ENCODE results near the gene CA12.
"Not testable (repeated sequence)": the region's sequence is repeated elsewhere in the genome, so short reads cannot be mapped to it uniquely, and the experiment has no call there.

Gene CA12

GRCh38 chr15:63381301-63382204 lies at the start of gene CA12:
TSS of gene CA12 (minus strand) at chr15:63381846. CDS start at chr15:63381720, 126 bp downstream.
- no peak for DNase-seq (ENCODE audit: insufficient read length, low spot score)
- no peak for FAIRE-seq

- DNase-seq (ENCODE audit: insufficient read length, low spot score) (no peak), FAIRE-seq (no peak)
Observed at GRCh38 chr15:63430766-63431451, 49.3 kb upstream of the CA12 start.

DNA sequence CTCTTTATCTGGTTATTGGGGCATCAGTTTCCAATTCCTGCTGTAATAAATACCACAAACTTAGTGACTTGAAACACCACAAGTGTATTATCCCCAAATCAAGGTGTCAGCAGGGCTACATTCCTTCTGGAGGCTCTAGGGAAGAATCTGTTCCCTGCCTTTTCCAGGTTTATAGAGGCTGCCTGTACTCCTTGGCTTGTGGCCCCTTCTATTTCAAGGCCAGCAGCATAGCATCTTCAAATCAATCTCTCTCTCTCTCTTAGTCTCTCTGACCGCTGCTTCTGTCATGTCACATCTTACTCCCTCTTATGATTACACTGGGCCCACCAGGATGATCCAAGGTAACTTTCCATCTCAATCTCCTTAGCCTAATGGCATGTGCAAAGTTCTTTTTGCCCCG lies 44.9 kb upstream of the CA12 start:
- DNase-seq (ENCODE audit: insufficient read length, low spot score): no peak
- FAIRE-seq: no peak

GRCh38 chr15:63425426-63425985 lies 43.9 kb upstream of the CA12 start:
- no peak for FAIRE-seq

GRCh38 chr15:63422891-63423590 lies 41.4 kb upstream of the CA12 start:
- no peak for FAIRE-seq
- no peak for DNase-seq (ENCODE audit: insufficient read length, low spot score)

More at GRCh38 chr15:63425426-63425985, 43.9 kb upstream of the CA12 start:
- DNase-seq (ENCODE audit: insufficient read length, low spot score): no peak

DNA sequence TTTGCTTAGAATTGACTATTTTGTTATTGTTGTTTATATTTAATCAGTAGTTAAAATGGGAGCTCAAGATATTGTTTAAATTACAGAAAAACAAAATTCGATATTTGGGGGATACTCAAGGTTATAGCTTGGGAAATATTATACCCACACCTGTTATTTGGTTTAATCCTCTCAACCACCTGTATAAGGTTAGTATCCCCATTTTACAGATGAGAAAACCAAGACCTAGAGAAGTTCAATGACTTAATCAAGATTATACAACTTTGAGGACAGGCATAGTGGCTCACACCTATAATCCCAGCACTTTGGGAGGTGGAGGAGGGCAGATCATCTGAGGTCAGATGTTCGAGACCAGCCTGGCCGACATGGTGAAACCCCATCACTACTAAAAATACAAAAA lies 39.8 kb upstream of the CA12 start:
- FAIRE-seq (no peak), DNase-seq (ENCODE audit: insufficient read length, low spot score) (no peak)

GRCh38 chr15:63420333-63420747 lies 38.7 kb upstream of the CA12 start:
- FAIRE-seq: no peak
- DNase-seq (ENCODE audit: insufficient read length, low spot score): no peak

GRCh38 chr15:63418811-63419210 lies 37.2 kb upstream of the CA12 start:
- no peak for DNase-seq (ENCODE audit: insufficient read length, low spot score)
- FAIRE-seq: no peak

GRCh38 chr15:63417721-63418120 lies 36.1 kb upstream of the CA12 start:
- no peak for FAIRE-seq
- no peak for DNase-seq (ENCODE audit: insufficient read length, low spot score)

DNA sequence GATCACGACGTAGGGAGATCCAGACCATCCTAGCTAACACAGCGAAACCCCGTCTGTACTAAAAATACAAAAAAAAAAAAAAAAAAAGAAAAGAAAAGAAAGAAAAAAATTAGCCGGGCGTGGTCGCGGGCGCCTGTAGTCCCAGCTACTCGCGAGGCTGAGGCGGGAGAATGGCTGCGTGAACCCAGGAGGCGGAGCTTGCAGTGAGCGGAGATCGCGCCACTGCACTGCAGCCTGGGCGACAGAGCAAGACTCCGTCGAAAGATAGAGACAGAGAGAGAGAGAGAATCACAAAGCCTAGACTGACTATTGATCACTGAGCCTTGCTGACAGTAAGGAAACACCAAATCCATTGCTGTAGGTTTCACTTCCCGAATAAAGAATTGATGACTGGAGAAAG lies 35.6 kb upstream of the CA12 start:
- FAIRE-seq; DNase-seq (ENCODE audit: insufficient read length, low spot score): not testable (repeated sequence)

- DNase-seq (ENCODE audit: insufficient read length, low spot score) (no peak), FAIRE-seq (no peak)
Observed at GRCh38 chr15:63414474-63415120, 33.0 kb upstream of the CA12 start.

- no peak for FAIRE-seq
- no peak for DNase-seq (ENCODE audit: insufficient read length, low spot score)
Observed at GRCh38 chr15:63412551-63412950, 30.9 kb upstream of the CA12 start.

DNA sequence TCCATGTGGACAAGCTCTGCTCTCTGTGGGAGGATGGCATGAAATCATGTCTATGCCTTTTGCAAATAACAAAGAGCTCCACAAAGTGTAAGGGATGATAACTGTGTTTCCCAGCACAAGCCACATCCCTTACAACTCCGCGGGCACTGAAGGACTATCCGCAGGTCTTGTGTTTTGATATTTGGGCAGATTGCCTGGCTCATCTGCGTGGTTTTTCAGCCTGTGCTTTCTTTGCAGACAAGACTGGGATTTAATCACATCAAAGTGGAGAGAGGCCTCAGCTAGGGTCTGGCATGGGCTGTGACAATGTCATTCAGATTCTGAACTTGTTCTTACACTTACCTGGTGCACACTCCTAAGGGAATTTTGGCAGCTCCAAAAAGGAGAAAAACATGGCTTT lies 30.2 kb upstream of the CA12 start:
- DNase-seq (ENCODE audit: insufficient read length, low spot score): no peak
- FAIRE-seq: no peak

- FAIRE-seq (no peak), DNase-seq (ENCODE audit: insufficient read length, low spot score) (no peak)
Observed at GRCh38 chr15:63409179-63409578, 27.5 kb upstream of the CA12 start.

DNA sequence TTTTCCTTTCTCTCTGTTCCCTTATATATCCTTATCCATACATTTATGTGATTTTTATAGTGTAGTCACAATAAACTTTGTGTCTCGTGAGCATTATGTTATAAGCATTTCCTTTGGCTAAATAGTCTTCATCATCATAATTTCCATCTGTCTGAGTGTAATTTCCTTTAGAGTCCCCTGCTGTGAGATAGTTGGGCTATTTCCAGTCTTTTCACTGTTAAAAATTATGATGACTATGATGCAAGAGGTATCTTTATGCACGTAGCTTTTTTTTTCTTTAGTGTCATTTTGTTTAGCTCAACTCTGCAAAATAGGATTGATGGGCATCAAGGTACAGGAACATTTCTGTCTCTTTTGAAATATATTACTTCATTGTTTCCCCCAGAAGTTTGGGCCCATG lies 26.9 kb upstream of the CA12 start:
- no peak for FAIRE-seq
- no peak for DNase-seq (ENCODE audit: insufficient read length, low spot score)

- no peak for DNase-seq (ENCODE audit: insufficient read length, low spot score)
Observed at GRCh38 chr15:63407612-63408011, 26.0 kb upstream of the CA12 start.

GRCh38 chr15:63405683-63406390 lies 24.2 kb upstream of the CA12 start:
- no peak for FAIRE-seq
- DNase-seq (ENCODE audit: insufficient read length, low spot score): no peak

More at GRCh38 chr15:63407612-63408011, 26.0 kb upstream of the CA12 start:
- no peak for FAIRE-seq

DNA sequence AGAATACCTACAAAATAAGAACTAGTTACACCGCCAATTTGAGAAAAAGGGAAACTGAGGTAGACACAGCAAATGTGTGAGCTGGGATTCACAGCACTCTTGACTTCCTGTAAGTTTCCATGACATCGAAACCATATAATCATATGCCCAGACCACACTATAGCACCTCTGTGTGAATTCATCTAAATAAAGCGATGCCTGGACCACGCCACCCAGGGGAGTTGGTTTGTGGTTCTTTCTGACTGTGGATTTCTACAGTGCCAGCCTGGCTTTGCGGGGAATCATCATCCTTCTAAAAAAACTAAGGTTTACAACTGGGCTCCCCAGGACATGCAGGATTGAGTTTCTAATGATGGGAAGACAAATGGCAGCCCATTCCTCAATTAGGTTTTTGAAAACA lies 23.5 kb upstream of the CA12 start:
- DNase-seq (ENCODE audit: insufficient read length, low spot score): no peak
- FAIRE-seq: no peak

DNA sequence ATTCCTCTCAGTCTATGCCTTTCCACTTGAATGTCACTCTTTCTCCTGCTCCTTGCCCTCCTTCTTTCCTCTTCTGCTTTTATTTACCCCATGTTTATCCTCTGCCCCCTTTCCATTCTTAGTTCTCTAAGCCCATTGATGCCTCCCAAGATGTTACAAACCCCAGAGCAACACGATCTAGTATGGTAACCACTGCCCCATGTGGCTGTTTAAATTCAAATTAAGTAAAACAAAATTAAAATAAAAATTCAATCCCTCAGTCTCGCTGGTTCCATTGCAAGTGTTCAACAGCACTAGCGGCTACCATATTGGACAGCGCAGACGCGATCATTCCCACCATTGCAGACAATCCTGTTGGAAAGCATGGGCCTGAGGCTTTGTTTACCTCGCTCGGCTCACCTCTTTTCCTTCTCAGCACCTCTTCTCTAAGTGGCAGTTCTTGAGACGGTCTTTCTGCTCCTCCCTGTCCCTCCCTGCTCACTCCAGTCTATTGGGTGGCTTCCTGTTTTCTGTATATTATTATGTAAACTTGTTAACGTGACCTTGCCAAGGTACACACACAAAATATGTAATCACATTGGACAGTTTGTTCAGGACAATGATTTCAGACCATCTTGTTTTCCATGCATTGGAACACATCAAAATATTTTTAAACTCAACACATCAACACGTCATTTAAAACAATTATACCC lies 21.8 kb upstream of the CA12 start:
- DNase-seq (ENCODE audit: insufficient read length, low spot score) (no peak), FAIRE-seq (no peak)

All from GM19239 (cell line).